Amniotic stem cell (primary cell): ENCODE data around the gene GBP1.
"Not testable (repeated sequence)": the region's sequence is repeated elsewhere in the genome, so short reads cannot be mapped to it uniquely, and the experiment has no call there.

Experiments used
- DNase-seq: peaks from one replicate; lab custom pipeline; 2025; lab: John Stamatoyannopoulos, UW

Gene GBP1

DNA sequence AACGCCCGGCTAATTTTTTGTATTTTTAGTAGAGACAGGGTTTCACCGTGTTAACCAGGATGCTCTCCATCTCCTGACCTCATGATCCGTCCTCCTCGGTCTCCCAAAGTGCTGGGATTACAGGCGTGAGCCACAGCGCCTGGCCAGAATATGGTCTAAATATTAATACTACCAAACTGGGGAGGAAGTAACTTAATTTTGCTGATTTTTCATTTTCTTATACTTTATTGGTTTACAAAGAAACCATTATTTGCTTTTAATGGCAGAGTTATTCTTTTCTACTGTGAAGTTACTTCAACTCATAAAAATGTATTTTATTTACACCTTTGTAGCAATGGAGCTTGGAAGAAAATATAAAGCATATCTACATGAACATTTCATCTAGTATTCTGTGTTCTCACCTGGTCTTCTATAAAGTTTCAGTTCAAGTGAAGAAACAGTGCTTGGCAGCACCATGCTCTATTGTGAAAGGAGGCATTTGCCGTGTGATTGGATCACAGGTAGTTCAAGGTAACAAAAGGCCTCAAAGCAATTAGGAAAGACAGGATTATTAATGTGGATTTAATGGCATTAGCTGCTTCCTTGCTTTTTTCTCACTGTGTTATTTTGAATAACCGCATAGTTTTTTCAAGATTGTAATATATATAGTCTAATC is 13.6 kb downstream of the GBP1 start:
- no peak for DNase-seq

GRCh38 chr1:89050649-89051033 is 14.4 kb downstream of the GBP1 start:
- no peak for DNase-seq

GRCh38 chr1:89049901-89050648 is 14.9 kb downstream of the GBP1 start:
- DNase-seq: not testable (repeated sequence)

DNA sequence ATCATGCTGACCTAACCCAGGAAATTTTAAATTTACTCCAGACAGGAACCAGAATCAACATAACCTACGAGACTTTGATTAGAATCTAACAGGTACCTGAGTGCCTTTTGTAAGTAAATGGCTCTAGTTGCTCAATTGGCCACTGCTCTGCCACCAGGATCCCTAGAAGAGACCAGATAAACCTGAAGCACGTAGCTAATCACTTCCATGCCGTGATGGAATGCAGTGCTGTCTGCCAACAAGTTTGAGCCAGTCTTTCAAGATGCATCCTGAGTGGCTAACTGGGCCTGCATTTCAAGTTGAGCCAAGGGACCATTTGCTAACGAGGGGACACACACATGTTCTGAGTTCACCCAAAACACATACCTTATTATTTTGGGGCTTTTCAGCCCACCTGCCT is 15.8 kb downstream of the GBP1 start:
- not testable (repeated sequence) for DNase-seq

DNA sequence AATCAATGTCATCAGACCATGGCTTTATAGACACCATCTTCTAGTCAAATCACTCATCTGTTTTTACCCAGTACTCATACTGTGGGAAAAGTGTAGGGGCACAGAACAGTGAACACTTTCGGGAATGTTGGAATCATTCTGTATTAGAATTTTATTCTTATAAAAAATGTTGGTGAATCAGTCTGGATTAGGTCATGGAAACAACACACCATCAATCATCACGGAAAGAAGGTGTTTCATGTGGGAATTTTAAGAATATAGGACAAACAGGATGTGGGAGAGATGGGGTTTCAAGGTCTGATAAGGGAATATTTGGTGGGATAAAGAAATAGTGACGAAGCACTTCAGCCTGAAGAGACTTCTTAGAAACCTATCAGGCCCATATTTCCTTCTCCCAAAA is 17.3 kb downstream of the GBP1 start:
- no peak for DNase-seq

DNA sequence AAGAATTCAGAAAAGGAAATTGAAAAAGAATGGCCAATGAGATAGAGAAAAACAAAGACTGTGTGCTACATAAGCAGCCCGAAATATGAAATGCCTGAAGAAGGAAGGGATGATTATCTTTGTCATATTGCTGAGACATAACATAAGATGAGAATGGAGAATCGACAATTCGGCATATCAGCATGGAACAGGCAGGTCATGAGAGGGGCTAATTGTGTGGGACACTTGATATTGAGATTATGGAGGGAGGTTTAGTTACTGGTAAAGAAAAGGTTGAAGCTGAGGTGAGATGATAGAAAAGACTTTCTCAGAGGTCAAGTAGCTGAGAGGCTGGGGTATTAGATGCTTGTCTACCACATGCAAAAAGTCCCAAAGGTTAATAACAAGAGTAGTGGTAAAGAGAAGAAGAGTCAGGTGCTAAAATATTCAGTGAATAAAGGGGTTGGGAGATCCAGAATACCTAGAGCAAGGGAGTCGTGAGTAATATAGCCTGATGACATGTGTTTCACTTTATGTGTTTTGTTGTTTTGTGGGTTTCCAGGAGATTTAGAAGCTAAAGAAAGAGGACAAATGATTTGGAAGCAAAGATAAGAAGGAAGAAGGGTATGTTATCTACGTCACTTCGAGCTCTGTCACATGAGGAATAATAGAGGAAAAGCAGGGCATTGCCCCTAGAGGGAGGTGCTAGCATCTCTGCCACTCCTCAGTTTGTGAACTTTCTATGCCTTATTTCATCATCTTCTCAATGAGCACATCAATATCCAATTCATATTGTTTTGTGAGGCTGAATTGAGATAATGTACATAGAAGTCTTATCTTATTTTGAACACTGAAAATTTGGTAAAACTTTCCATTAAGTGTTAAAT is 18.5 kb downstream of the GBP1 start:
- DNase-seq: not testable (repeated sequence)

GRCh38 chr1:89044970-89045721 is 19.9 kb downstream of the GBP1 start:
- DNase-seq: no peak

- no peak for DNase-seq
These were observed 21.1 kb downstream of the GBP1 start for GRCh38 chr1:89043940-89044339.

- DNase-seq: no peak
These were observed 22.5 kb downstream of the GBP1 start for GRCh38 chr1:89042491-89042890.

- no peak for DNase-seq
These were observed 23.3 kb downstream of the GBP1 start for GRCh38 chr1:89041721-89042120.

GRCh38 chr1:89041119-89041641 is 23.8 kb downstream of the GBP1 start:
- peak; percentile 5 for DNase-seq

DNA sequence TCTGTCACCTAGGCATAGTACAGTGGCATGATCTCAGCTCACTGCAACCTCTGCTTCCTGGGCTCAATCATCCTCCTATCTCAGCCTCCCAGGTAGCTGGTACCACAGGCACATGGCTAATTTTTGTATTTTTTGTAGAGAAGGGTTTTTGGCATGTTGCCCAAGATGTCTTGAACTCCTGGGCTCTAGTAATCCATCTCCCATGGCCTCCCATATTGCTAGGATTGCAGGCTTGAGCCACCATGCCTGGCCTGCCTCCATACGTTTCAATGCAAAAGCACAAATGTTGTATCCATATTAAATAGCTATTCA is 24.7 kb downstream of the GBP1 start:
- no peak for DNase-seq

DNA sequence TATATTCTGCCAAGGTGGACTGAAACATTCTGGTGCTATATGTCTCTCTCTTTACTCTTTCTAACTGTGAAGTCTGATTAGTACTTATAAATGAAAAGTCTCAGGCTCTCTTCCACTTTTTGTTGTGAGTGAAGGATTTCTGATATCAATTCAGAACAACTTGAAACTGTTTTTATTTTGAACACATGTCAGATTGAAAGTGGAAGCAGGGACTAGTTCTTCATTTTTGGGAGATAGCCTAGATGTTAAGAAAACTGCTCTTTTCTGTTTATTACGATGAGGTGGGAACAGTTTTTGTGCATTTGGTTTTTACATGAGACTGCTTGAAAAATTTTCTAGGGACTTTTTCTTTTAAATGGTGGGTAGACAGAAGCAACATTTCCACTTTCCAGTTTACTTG is 27.8 kb downstream of the GBP1 start:
- DNase-seq: no peak

DNA sequence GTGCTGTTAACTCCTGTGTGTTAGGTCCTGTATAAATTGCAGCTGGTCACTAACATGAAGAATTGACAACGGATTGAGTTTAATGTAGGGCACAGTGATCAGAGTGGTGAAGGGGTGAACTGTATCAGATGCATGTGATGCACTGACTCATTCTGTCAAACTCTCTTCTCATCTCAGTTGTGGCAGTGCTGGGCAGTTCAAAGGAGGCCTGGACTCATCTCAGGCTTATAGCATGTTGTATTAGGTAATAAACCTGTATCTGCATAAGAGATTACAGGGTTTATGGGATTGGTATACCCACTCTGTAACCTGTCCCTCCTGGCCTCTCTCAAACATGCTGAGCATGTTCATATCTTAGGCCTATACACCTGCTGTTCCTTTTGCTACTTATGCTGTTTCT is 29.9 kb downstream of the GBP1 start:
- DNase-seq: no peak

DNA sequence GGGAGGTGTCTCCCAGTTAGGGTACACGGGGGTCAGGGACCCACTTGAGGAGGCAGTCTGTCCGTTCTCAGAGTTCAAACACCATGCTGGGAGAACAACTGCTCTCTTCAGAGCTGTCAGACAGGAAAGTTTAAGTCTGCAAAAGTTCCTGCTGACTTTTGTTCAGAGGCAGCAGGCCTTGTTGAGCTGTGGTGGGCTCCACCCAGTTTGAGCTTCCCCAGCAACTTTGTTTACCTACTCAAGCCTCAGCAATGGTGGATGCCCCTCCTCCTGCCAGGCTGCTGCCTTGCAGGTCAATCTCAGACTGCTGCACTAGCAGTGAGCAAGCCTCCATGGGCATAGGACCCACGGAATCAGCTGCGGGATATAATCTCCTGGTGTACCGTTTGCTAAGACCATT is 31.0 kb downstream of the GBP1 start:
- DNase-seq: not testable (repeated sequence)

DNA sequence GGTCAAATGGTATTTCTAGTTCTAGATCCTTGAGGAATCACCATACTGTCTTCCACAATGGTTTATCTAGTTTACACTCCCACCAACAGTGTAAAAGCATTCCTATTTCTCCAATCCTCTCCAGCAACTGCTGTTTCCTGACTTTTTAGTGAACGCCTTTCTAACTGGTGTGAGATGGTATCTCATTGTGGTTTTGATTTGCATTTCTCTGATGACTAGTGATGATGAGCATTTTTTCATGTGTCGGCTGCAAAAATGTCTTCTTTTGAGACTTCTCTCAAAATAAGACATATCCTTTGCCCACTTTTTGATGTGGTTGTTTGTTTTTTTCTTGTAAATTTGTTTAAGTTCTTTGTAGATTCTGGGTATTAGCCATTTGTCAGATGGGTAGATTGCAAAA is 36.0 kb downstream of the GBP1 start:
- not testable (repeated sequence) for DNase-seq

DNA sequence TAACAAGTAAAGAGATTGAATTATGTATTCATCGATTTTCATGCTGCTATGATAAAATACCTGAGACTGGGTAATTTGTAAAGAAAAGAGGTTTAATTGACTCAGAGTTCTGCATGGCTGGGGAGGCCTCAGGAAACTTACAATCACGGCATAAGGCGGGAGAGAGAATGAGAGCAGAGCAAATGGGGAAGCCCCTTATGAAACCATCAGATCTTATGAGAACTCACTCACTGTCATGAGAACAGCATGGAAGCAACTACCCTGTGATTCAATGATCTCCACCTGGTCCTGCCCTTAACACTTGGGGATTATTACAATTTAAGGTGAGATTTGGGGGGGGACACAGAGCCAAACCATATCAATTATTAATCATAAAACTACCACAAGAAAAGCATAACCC is 39.1 kb downstream of the GBP1 start:
- DNase-seq: no peak

GRCh38 chr1:89023026-89023425 is 42.0 kb downstream of the GBP1 start:
- no peak for DNase-seq

DNA sequence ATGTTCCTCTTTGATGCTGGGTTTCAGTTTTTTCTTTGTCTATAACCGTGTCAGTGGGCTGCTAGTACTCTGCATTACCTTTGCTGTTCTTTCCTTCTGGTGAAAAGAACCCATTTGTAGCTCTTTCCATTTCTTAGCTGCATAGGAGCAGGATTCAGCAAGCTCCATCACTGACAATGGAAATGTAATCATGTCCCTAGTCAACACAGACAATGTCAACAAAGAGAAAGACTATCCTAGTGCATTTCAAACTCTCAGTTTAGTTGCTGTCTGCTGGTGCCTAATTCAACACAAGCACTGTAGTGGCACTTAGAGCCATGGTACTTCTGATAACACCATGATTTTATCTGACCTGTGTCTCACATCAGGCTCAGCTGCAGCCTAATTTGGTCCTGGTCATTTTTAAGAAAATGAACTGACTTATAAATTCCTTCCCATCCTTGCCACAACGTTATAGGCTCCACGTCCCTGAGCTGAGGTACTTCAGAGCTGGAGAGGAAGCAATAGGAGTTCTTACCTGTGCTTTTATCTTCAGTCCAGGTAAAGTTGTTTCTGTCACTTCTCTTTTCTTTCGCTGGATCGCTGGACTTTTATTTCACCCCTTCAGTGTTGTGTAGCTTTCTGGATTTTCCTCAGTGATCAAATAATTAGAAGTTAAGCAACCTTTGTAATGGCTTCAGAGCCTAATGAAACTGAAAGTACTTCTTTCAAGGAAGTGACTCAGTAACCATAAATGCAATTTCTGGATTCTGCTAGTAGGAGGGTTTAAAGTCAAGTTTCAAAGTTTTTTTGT is 42.6 kb downstream of the GBP1 start, which contains the start of gene GBP3:
Gene GBP3, minus strand, starts transcription at position 700 of the 793 bp plus-strand sequence. CDS start 2,145 bp downstream, outside the sequence.
- peak; percentile 8 for DNase-seq

DNA sequence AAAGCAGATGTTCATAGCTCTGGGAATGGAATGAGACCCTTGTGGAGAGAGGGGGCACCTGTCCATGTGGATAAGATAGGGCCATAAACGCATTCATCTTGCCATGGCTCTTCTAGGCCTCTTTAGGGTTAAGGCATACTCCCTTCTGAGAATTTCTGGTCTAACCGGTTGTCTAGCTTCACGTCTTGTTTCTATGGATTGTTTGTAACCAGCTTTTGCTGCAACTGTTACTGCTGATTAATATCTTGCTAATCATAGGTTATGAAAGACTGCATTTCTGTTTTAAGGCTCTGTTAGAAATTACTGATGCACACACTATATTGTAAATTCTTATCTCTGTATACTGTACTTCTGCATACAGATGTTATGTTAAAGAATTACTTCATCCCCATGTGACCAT is 46.7 kb downstream of the GBP1 start:
- DNase-seq: not testable (repeated sequence)

- DNase-seq: no peak
These were observed 56.5 kb downstream of the GBP1 start for GRCh38 chr1:89008511-89008910.
